ENCODE results near the gene TEX10. TPM values are rescaled to one million over a fixed set of nuclear protein-coding genes. Genes with fewer than 3 reads are reported as not detected.

TEX10 gene
- total RNA-seq, 2 donors from 2014 or later, result 9.4 TPM

Other genes with a start within 250 kb of the TEX10 start
- 1 to 10 TPM; 9.2 to 9.8 TPM for gene MSANTD3, start 74.2 kb upstream of the TEX10 start, total RNA-seq
- gene TMEFF1, start 120.2 kb upstream of the TEX10 start, total RNA-seq, result under 1 TPM in 1 of 2 donors, not detected in 1; 0.50 TPM
- gene CAVIN4, start 225.1 kb upstream of the TEX10 start, total RNA-seq, result under 1 TPM; 0.18 to 0.22 TPM

Data from left colon (tissue), 2 donors.